Activated naive CD8-positive, alpha-beta T cell (primary cell): ENCODE results near the gene YIPF3.
"Not testable (repeated sequence)": the region's sequence is repeated elsewhere in the genome, so short reads cannot be mapped to it uniquely, and the experiment has no call there.

Experiments
- H3K27ac Mint-ChIP-seq: one replicate; pipeline ENCODE4 v1.8.0; 2021; ENCODE audit warnings: mixed read lengths
- H3K27me3 Mint-ChIP-seq: one replicate; pipeline ENCODE4 v1.8.0; 2021; ENCODE audit warnings: mixed read lengths
- H3K36me3 Mint-ChIP-seq: one replicate; pipeline ENCODE4 v1.8.0; 2021; ENCODE audit warnings: mixed read lengths
- H3K4me1 Mint-ChIP-seq: one replicate; pipeline ENCODE4 v1.8.0; 2021; ENCODE audit warnings: low read depth, mixed read lengths
- H3K4me3 Mint-ChIP-seq: one replicate; pipeline ENCODE4 v1.8.0; 2021; ENCODE audit warnings: mild to moderate bottlenecking, mixed read lengths
- H3K9me3 Mint-ChIP-seq: one replicate; pipeline ENCODE4 v1.8.0; 2021; ENCODE audit warnings: low read depth, mixed read lengths

The YIPF3 gene

DNA sequence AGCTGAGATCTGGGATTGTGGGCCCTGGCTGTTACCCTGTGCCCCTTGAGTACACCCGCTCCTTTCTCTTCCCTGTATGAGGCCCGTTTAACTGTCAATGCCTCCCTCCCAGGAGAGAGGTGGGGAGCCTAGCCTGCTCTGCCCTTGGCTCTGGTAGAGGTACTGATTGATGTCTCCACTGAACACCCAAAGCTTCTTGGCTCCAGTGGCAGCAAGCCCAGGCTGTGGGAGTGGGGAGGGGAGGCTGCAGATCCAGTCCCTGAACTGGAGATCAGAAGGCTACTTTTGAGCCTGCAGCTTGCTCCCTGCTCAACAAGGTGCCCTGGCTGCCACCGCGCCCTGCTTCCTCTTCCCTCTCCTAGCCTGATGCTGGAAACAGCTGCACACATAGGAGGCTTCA, 14.1 kb downstream of the YIPF3 start:
- H3K4me3 Mint-ChIP-seq = no peak overlapping the region
- peaks cover 6% of the 10 kb centered on the region for H3K4me1 Mint-ChIP-seq
- H3K27ac Mint-ChIP-seq = no peak overlapping the region
- no peaks in the 10 kb centered on the region for H3K9me3 Mint-ChIP-seq
- H3K36me3 Mint-ChIP-seq = no peaks in the 10 kb centered on the region
- no peaks in the 10 kb centered on the region for H3K27me3 Mint-ChIP-seq

DNA sequence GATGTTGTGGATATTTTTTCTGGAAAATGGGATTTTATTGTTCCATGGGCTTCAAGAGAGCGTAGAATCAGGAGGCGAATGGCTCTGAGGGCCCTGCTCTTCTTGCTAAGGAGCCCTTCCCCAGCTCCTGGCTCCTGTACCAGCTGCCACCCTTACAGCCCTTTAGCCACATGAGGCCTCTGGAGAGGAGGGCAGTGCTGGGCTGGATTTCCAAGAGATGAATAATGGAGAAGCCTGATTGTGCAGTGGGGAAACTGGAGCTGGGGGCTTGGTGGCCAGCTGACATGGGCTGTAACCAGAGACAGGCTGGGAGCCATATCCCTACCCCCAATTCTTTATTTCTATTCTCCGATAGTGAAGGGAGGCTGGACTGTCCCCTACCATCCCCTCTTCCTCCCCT, 15.8 kb downstream of the YIPF3 start:
- Mint-ChIP-seq H3K9me3 (no peaks in the 10 kb centered on the region), H3K27me3 (no peaks in the 10 kb centered on the region)

GRCh38 chr6:43499028-43499815, 17.5 kb downstream of the YIPF3 start:
- H3K27me3 Mint-ChIP-seq = no peaks in the 10 kb centered on the region
- H3K4me3 Mint-ChIP-seq = no peak overlapping the region
- no peaks in the 10 kb centered on the region for H3K36me3 Mint-ChIP-seq
- peaks cover 15% of the 10 kb centered on the region for H3K4me1 Mint-ChIP-seq
- H3K27ac Mint-ChIP-seq = no peak overlapping the region
- H3K9me3 Mint-ChIP-seq = no peaks in the 10 kb centered on the region

More for the DNA sequence above, 15.8 kb downstream of the YIPF3 start:
- Mint-ChIP-seq H3K4me1 (no peaks in the 10 kb centered on the region), H3K4me3 (no peak overlapping the region), H3K27ac (no peak overlapping the region), H3K36me3 (no peaks in the 10 kb centered on the region)

- not testable (repeated sequence) for H3K36me3 Mint-ChIP-seq, H3K27me3 Mint-ChIP-seq, H3K9me3 Mint-ChIP-seq, H3K4me3 Mint-ChIP-seq, H3K27ac Mint-ChIP-seq
- peaks cover 21% of the 10 kb centered on the region for H3K4me1 Mint-ChIP-seq
These were observed 18.4 kb downstream of the YIPF3 start for GRCh38 chr6:43498291-43498690.

GRCh38 chr6:43497689-43498088, 19.0 kb downstream of the YIPF3 start:
- Mint-ChIP-seq H3K4me3 (no peak overlapping the region), H3K9me3 (no peaks in the 10 kb centered on the region), H3K27me3 (no peaks in the 10 kb centered on the region), H3K27ac (no peak overlapping the region), H3K4me1 (peaks cover 24% of the 10 kb centered on the region), H3K36me3 (no peaks in the 10 kb centered on the region)

DNA sequence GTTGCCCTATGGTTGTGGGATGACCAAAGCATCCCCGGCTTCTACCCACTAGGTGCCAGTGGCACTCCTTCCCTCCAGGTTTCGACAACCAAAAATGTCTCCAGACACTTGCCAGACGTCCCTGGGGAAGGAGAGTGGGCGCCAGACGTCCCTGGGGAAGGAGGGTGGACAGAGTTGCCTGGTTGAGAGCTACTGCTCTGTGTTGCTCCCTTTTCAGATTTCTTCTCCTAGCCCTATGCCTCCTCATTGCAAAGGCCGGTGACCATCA, 19.7 kb downstream of the YIPF3 start:
- Mint-ChIP-seq H3K9me3 (no peaks in the 10 kb centered on the region), H3K27me3 (no peaks in the 10 kb centered on the region), H3K27ac (no peak overlapping the region), H3K4me3 (no peak overlapping the region), H3K4me1 (peaks cover 24% of the 10 kb centered on the region), H3K36me3 (no peaks in the 10 kb centered on the region)

- Mint-ChIP-seq H3K9me3 (no peaks in the 10 kb centered on the region), H3K4me3 (no peak overlapping the region), H3K27me3 (no peaks in the 10 kb centered on the region), H3K36me3 (no peaks in the 10 kb centered on the region), H3K4me1 (peaks cover 24% of the 10 kb centered on the region), H3K27ac (no peak overlapping the region)
These were observed 20.2 kb downstream of the YIPF3 start for GRCh38 chr6:43496370-43497128.

DNA sequence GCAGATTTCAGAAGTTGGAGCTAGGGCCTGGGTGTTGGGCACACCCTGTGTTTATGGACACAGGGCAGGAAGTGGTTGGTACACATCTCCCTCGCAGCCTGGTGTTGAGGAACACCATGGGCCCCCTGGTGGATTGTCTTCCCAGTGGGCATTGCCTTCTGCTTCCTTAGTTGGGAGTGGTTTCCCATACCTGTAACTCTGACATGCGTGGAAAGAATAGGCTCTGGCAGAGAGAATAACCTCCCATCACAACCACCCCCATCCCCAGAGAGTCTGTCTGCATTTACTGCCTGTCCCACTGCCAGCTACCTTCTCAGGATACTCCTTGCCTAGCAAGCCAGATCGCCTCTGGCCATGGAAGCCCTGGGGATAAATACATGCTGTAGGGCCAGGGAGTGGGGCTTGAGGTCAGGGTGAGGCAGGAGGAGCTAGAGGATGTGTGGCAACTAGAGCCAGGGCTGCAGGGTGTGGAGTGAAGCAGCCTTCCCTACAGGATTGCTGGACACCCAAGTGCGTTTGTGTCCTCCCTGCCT, 21.3 kb downstream of the YIPF3 start:
- Mint-ChIP-seq H3K36me3 (no peaks in the 10 kb centered on the region), H3K4me1 (peaks cover 24% of the 10 kb centered on the region), H3K4me3 (no peak overlapping the region), H3K27me3 (no peaks in the 10 kb centered on the region), H3K9me3 (no peaks in the 10 kb centered on the region), H3K27ac (peak overlapping the region; percentile 34)

DNA sequence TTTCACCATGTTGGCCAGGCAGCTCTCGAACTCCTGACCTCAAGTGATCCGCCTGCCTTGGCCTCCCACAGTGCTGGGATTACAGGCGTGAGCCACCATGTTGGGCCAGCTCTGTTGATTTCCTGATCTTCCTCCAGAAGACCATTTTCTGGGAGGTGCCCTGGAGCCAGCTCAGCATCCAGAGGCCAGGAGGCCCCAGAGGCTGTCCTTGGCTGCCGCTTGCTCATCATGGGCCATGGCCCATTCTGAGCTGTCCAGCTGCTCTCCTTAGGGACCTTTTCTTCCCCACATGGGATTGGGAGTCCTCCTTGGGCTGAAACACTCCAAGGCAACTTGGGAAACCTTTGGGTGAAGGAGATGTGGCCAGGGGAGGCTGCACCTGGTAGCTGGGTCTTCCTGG, 22.0 kb downstream of the YIPF3 start:
- peaks cover 26% of the 10 kb centered on the region for H3K4me1 Mint-ChIP-seq
- H3K36me3 Mint-ChIP-seq = no peaks in the 10 kb centered on the region
- H3K9me3 Mint-ChIP-seq = no peaks in the 10 kb centered on the region
- H3K27ac Mint-ChIP-seq = no peak overlapping the region
- H3K27me3 Mint-ChIP-seq = no peaks in the 10 kb centered on the region
- H3K4me3 Mint-ChIP-seq = no peak overlapping the region

DNA sequence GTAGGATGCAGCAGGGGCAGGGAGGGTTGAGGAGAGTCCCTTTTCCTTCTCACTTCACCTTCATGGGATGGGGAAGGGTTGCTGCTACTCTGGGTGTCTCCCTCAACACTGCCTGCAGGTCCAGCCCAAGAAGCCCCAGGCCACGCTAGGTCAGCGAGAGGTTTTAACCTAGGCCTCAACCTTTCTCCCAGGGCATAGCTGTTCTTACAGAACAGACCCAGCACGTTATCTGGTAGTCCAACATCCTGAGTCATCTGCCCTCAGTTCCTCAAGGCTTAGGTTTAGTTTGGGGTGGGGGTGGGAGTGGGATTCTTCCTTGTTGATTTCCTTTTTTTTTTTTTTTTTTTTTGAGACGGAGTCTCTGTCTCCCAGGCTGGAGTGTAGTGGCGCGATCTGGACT, 22.4 kb downstream of the YIPF3 start:
- Mint-ChIP-seq H3K36me3 (no peaks in the 10 kb centered on the region), H3K4me1 (peaks cover 26% of the 10 kb centered on the region), H3K27ac (no peak overlapping the region), H3K9me3 (no peaks in the 10 kb centered on the region), H3K4me3 (no peak overlapping the region), H3K27me3 (no peaks in the 10 kb centered on the region)

DNA sequence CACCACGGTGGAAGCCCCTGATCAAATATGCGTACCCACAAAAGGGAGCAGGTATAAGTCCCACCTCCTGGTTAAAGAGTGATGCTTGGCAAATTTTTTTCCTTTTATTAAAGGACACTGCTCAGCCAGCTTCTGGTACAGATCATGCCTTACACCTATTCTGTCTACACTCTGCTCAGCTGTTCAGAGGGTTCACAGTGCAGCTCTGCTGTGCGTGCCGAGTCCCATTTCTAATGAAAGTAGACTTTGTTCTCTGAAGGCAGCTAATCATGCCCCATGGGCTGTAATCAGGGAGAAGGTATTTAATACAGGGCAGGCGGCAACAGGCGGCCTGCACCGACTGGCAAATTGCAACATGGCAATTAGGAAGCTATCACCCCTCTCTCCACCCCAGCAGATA, 22.9 kb downstream of the YIPF3 start:
- H3K9me3 Mint-ChIP-seq = no peaks in the 10 kb centered on the region
- H3K27me3 Mint-ChIP-seq = no peaks in the 10 kb centered on the region
- no peaks in the 10 kb centered on the region for H3K36me3 Mint-ChIP-seq
- H3K27ac Mint-ChIP-seq = no peak overlapping the region
- no peak overlapping the region for H3K4me3 Mint-ChIP-seq
- H3K4me1 Mint-ChIP-seq = peaks cover 27% of the 10 kb centered on the region

DNA sequence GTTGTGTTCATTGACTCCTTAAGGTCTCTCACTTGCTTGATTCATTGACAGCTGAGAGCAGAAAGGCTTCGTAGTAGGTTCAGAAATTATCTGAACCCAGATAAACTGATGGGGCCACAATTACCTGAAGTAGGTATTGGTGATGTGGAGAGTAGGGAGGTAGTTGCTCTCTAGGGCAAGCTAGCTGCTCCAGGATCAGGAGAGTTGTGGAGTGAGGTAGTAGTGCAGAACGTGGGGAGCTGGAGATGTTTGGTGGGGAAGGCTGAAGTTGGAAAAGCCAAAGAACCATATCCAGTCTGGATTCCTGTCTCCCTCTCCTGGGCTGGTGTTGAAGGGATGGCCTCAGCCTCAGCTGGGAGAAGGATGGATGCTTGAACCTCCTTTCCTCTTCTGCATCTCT, 23.5 kb downstream of the YIPF3 start:
- Mint-ChIP-seq H3K27me3 (no peaks in the 10 kb centered on the region), H3K27ac (peak overlapping the region; percentile 13), H3K9me3 (no peaks in the 10 kb centered on the region), H3K36me3 (no peaks in the 10 kb centered on the region), H3K4me1 (peaks cover 27% of the 10 kb centered on the region), H3K4me3 (no peak overlapping the region)

- H3K36me3 Mint-ChIP-seq = no peaks in the 10 kb centered on the region
- no peaks in the 10 kb centered on the region for H3K9me3 Mint-ChIP-seq
- H3K4me3 Mint-ChIP-seq = no peak overlapping the region
- peaks cover 27% of the 10 kb centered on the region for H3K4me1 Mint-ChIP-seq
- no peaks in the 10 kb centered on the region for H3K27me3 Mint-ChIP-seq
- H3K27ac Mint-ChIP-seq = no peak overlapping the region
These were observed 24.1 kb downstream of the YIPF3 start for GRCh38 chr6:43492673-43493072.

GRCh38 chr6:43491750-43492661, 24.7 kb downstream of the YIPF3 start:
- Mint-ChIP-seq H3K36me3 (no peaks in the 10 kb centered on the region), H3K9me3 (no peaks in the 10 kb centered on the region), H3K4me3 (no peak overlapping the region), H3K27me3 (no peaks in the 10 kb centered on the region), H3K4me1 (peaks cover 27% of the 10 kb centered on the region), H3K27ac (no peak overlapping the region)

DNA sequence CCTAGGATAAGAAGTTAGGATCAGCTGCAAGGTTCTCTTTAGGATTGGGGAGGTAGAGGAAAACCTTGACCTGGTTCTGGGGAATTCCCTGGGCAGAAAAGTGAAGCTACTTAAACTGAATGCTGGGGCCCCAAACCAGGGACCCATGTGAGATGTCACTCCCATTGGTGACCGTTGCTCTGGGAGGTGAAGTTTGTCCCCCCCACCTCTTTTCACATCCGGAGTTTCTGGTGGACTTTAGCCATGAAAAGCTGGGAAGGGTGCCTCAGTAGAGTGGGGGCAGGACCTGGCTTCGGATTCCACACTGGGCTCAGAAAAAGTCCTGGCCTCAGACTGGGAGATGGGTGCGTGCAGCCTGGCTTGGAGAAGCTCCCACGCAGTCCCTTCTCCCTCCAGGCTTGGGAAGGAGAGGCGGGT, 26.2 kb downstream of the YIPF3 start:
- no peaks in the 10 kb centered on the region for H3K27me3 Mint-ChIP-seq
- H3K4me1 Mint-ChIP-seq = peaks cover 24% of the 10 kb centered on the region
- H3K9me3 Mint-ChIP-seq = no peaks in the 10 kb centered on the region
- H3K27ac Mint-ChIP-seq = no peak overlapping the region
- no peaks in the 10 kb centered on the region for H3K36me3 Mint-ChIP-seq
- no peak overlapping the region for H3K4me3 Mint-ChIP-seq
